IMR-90 (cell line): Measurements from ENCODE around the gene WBP2. TPM values are rescaled to one million over a fixed set of nuclear protein-coding genes. Genes with fewer than 3 reads are reported as not detected.

Experiments
- ATAC-seq: fragments of 200-7000 bp; cut with Tn5 transposase; 2 replicates; pipeline ENCODE4 v1.9.1; 2020; ENCODE audit warnings: low read depth, mild to moderate bottlenecking, moderate library complexity
- BruUV-seq: library from RNA; stranded (reverse); fragments of 400-500 nt; replicated peaks from 2 replicates; lab custom pipeline; 2021; lab: Mats Ljungman, UMichigan
- CTCF ChIA-PET: fragments of 300-600 bp; formaldehyde crosslinking; extraction: SDS; loops from one replicate; lab custom pipeline; 2021; ENCODE audit warnings: antibody characterized with exemption; lab: Yijun Ruan, JAX
- POLR2A ChIA-PET: fragments of 300-600 bp; sonication (Branson Sonifier 250); formaldehyde crosslinking; loops from one replicate; lab custom pipeline; 2022; ENCODE audit warnings: antibody characterized with exemption; ENCODE audit not compliant: unreplicated experiment; lab: Charles Lee
- DNase-seq: peaks from one replicate; pipeline ENCODE4 v3.0.0; 2013
- H2AFZ ChIP-seq: replicated peaks from 2 replicates; pipeline ENCODE3; 2013; ENCODE audit warnings: low read length, mild to moderate bottlenecking; ENCODE audit not compliant: poor library complexity
- H2AK5ac ChIP-seq: 2 replicates; pipeline ENCODE4 v1.6.1; 2013; ENCODE audit warnings: low read depth, low read length, inconsistent platforms
- H2AK9ac ChIP-seq: replicated peaks from 2 replicates; pipeline ENCODE3; 2013; ENCODE audit warnings: mild to moderate bottlenecking, low read depth, low read length, moderate library complexity; ENCODE audit not compliant: poor library complexity
- H2BK120ac ChIP-seq: 2 replicates; pipeline ENCODE4 v1.6.1; 2013; ENCODE audit warnings: low read depth, low read length, inconsistent platforms
- H2BK15ac ChIP-seq: 3 replicates; pipeline ENCODE4 v1.6.1; 2013; ENCODE audit warnings: low read depth, low read length, inconsistent platforms
- H2BK20ac ChIP-seq: 2 replicates; pipeline ENCODE4 v1.6.1; 2013; ENCODE audit warnings: low read depth, mild to moderate bottlenecking, inconsistent platforms, low read length, moderate library complexity
- H2BK5ac ChIP-seq: 2 replicates; pipeline ENCODE4 v1.6.1; 2013; ENCODE audit warnings: mild to moderate bottlenecking, low read depth, low read length, inconsistent platforms; ENCODE audit not compliant: poor library complexity, severe bottlenecking
- H3K14ac ChIP-seq: replicated peaks from 2 replicates; pipeline ENCODE4 v1.6.1; 2013; ENCODE audit warnings: low read depth, low read length, inconsistent platforms
- H3K18ac ChIP-seq: 2 replicates; pipeline ENCODE4 v1.6.1; 2013; ENCODE audit warnings: low read depth, low read length, control low read depth
- H3K23ac ChIP-seq: 2 replicates; pipeline ENCODE4 v1.6.1; 2013; ENCODE audit warnings: low read depth, low read length, inconsistent platforms
- H3K27ac ChIP-seq: 2 replicates; pipeline ENCODE4 v1.5.1; 2013; ENCODE audit warnings: mild to moderate bottlenecking, control low read depth, low read length; ENCODE audit not compliant: insufficient read depth
- H3K27me3 ChIP-seq: 2 replicates; pipeline ENCODE4 v1.6.1; 2013; ENCODE audit warnings: low read length; ENCODE audit not compliant: control insufficient read depth, insufficient read depth
- H3K36me3 ChIP-seq: 2 replicates; pipeline ENCODE4 v1.6.1; 2013; ENCODE audit warnings: low read length, mixed read lengths; ENCODE audit not compliant: control insufficient read depth, insufficient read depth
- H3K4ac ChIP-seq: 2 replicates; pipeline ENCODE4 v1.6.1; 2013; ENCODE audit warnings: low read depth, low read length, inconsistent platforms
- H3K4me1 ChIP-seq: 2 replicates; pipeline ENCODE4 v1.6.1; 2013; ENCODE audit warnings: low read length, mixed read lengths; ENCODE audit not compliant: control insufficient read depth, insufficient read depth
- H3K4me2 ChIP-seq: 2 replicates; pipeline ENCODE4 v1.6.1; 2013; ENCODE audit warnings: low read depth, mild to moderate bottlenecking, control low read depth, low read length, moderate library complexity
- H3K4me3 ChIP-seq: 2 replicates; pipeline ENCODE4 v1.5.1; 2013; ENCODE audit warnings: low read depth, mild to moderate bottlenecking, control low read depth, low read length, moderate library complexity; ENCODE audit not compliant: insufficient read depth
- H3K56ac ChIP-seq: 2 replicates; pipeline ENCODE4 v1.6.1; 2013; ENCODE audit warnings: low read length, inconsistent platforms; ENCODE audit not compliant: insufficient read depth; ENCODE audit errors: extremely low read depth
- H3K79me1 ChIP-seq, 2 experiments: 2 replicates each; pipeline ENCODE4 v1.6.1; 2013; ENCODE audit warnings: low read length in 2 of 2, inconsistent platforms in 1 of 2, low read depth in 1 of 2
- H3K9ac ChIP-seq: 2 replicates; pipeline ENCODE4 v1.6.1; 2013; ENCODE audit warnings: low read depth, low read length, control low read depth
- H3K9me1 ChIP-seq: 2 replicates; pipeline ENCODE4 v1.6.1; 2013; ENCODE audit warnings: low read length, inconsistent platforms; ENCODE audit not compliant: insufficient read depth
- H3K9me3 ChIP-seq: 2 replicates; pipeline ENCODE4 v1.6.1; 2013; ENCODE audit warnings: low read length; ENCODE audit not compliant: control insufficient read depth, insufficient read depth
- H4K20me1 ChIP-seq: 2 replicates; pipeline ENCODE4 v1.6.1; 2013; ENCODE audit warnings: low read length, inconsistent platforms; ENCODE audit not compliant: insufficient read depth
- H4K5ac ChIP-seq: 2 replicates; pipeline ENCODE4 v1.6.1; 2013; ENCODE audit warnings: mild to moderate bottlenecking, low read depth, low read length, control low read depth
- H4K8ac ChIP-seq, 2 experiments: 2 replicates each; pipeline ENCODE4 v1.6.1; 2013; ENCODE audit warnings: low read depth in 2 of 2, low read length in 2 of 2, control low read depth in 1 of 2, inconsistent platforms in 1 of 2
- H4K91ac ChIP-seq: 2 replicates; pipeline ENCODE4 v1.6.1; 2013; ENCODE audit warnings: low read depth, low read length, inconsistent platforms; ENCODE audit not compliant: insufficient read depth
- BHLHE40 ChIP-seq: fragments of 150-350 bp; IDR thresholded peaks from 2 replicates; pipeline ENCODE4 v1.6.1; 2016; ENCODE audit warnings: mild to moderate bottlenecking, low read depth, low read length
- CEBPB ChIP-seq: IDR thresholded peaks from 2 replicates; pipeline ENCODE4 v1.6.1; 2012; ENCODE audit warnings: low read depth, low read length, improper control_type of control experiment
- CHD1 ChIP-seq: IDR thresholded peaks from 2 replicates; pipeline ENCODE4 v1.6.1; 2012; ENCODE audit warnings: low read depth, low read length, improper control_type of control experiment
- CTCF ChIP-seq: conservative IDR thresholded peaks from 2 replicates; pipeline ENCODE4 v1.5.1; 2012; ENCODE audit warnings: mild to moderate bottlenecking, low read depth, low read length, improper control_type of control experiment
- ELK1 ChIP-seq: fragments of 150-350 bp; IDR thresholded peaks from 2 replicates; pipeline ENCODE4 v1.6.1; 2016; ENCODE audit warnings: low read depth, mild to moderate bottlenecking, low read length, moderate library complexity, borderline replicate concordance
- FOS ChIP-seq: fragments of 150-350 bp; IDR thresholded peaks from 2 replicates; pipeline ENCODE4 v1.6.1; 2016; ENCODE audit warnings: low read depth, low read length
- MAFK ChIP-seq: IDR thresholded peaks from 2 replicates; pipeline ENCODE4 v1.6.1; 2012; ENCODE audit warnings: low read depth, low read length, improper control_type of control experiment
- MAZ ChIP-seq: IDR thresholded peaks from 2 replicates; pipeline ENCODE4 v1.6.1; 2012; ENCODE audit warnings: low read depth, mild to moderate bottlenecking, low read length, improper control_type of control experiment, moderate library complexity, borderline replicate concordance
- MXI1 ChIP-seq: IDR thresholded peaks from 2 replicates; pipeline ENCODE4 v1.6.1; 2012; ENCODE audit warnings: low read depth, mild to moderate bottlenecking, low read length, moderate library complexity, borderline replicate concordance
- NFE2L2 ChIP-seq: fragments of 150-350 bp; IDR thresholded peaks from 2 replicates; pipeline ENCODE4 v1.6.1; 2016; ENCODE audit warnings: low read depth, mild to moderate bottlenecking, low read length
- POLR2A ChIP-seq: IDR thresholded peaks from 2 replicates; pipeline ENCODE4 v1.6.1; 2012; ENCODE audit warnings: mild to moderate bottlenecking, low read depth, low read length
- RAD21 ChIP-seq: IDR thresholded peaks from 2 replicates; pipeline ENCODE4 v1.6.1; 2012; ENCODE audit warnings: low read length, improper control_type of control experiment
- RCOR1 ChIP-seq: IDR thresholded peaks from 2 replicates; pipeline ENCODE4 v1.6.1; 2012; ENCODE audit warnings: mild to moderate bottlenecking, low read length, improper control_type of control experiment; ENCODE audit not compliant: insufficient replicate concordance
- RFX5 ChIP-seq: IDR thresholded peaks from 2 replicates; pipeline ENCODE4 v1.8.0; 2012; ENCODE audit warnings: low read depth, mild to moderate bottlenecking, low read length, moderate library complexity
- SMC3 ChIP-seq: fragments of 150-350 bp; IDR thresholded peaks from 2 replicates; pipeline ENCODE4 v1.6.1; 2016; ENCODE audit warnings: low read depth, mild to moderate bottlenecking, antibody characterized with exemption, low read length, moderate library complexity
- USF2 ChIP-seq: fragments of 150-350 bp; IDR thresholded peaks from 2 replicates; pipeline ENCODE4 v1.6.1; 2017; ENCODE audit warnings: mild to moderate bottlenecking, antibody characterized with exemption, low read length, low read depth
- WGBS, 2 experiments: methylation state at CpG; one replicate each; pipeline versions ENCODE4 v1.1.5 to v1.1.7; 2013; ENCODE audit warnings: missing lambda C conversion rate in 2 of 2; ENCODE audit not compliant: insufficient read length in 1 of 2; ENCODE audit errors: extremely low coverage in 2 of 2; 5-methylcytosine and 5-hydroxymethylcytosine counted together
- dilution Hi-C: fragments of 300-500 bp; cut with HindIII; formaldehyde crosslinking; loops from one replicate; pipeline ENCODE4 v1.14.3; 2018; ENCODE audit warnings: low sequenced_read_pairs; ENCODE audit not compliant: unreplicated experiment
- in situ Hi-C: fragments of 300-500 bp; cut with MboI; formaldehyde crosslinking; loops from 3 replicates; pipeline ENCODE4 v1.14.3; 2019; ENCODE audit warnings: low sequenced_read_pairs, inconsistent platforms, mixed read lengths
- intact Hi-C: fragments of 100-400 bp; cut with micrococcal nuclease; formaldehyde crosslinking; loops from 2 replicates; pipeline ENCODE4 v1.10.0; 2022
- polyA plus RNA-seq, 3 experiments: library from polyadenylated mRNA; depleted of rRNA; stranded (reverse); fragments of >200 nt; gene quantifications; 2 replicates each; pipeline ENCODE4 v1.2.3, GENCODE V29; 2012; ENCODE audit warnings: low replicate concordance in 1 of 3
- total RNA-seq: library from RNA; depleted of rRNA; stranded (reverse); fragments of >200 nt; gene quantifications from 2 replicates; pipeline ENCODE4 v1.2.3, GENCODE V29; 2012

Gene WBP2
- total and polyA plus RNA-seq, 2 of the 4 experiments (the other 2 are of a cell fraction), result 9.0 to 35.5 TPM

- Histone ChIP-seq H4K20me1 (peaks cover 10% of the 10 kb centered on the region; the same call in 1 of the 2 replicates), H3K27ac (no peak overlapping the region), H2AFZ (no peak overlapping the region), H3K23ac (no peak overlapping the region), H4K91ac (no peak overlapping the region), H2AK5ac (no peak overlapping the region), H3K27me3 (peaks cover 3% of the 10 kb centered on the region), H3K36me3 (peaks cover 2% of the 10 kb centered on the region; the same call in 1 of the 2 replicates), H3K9me3 (no peaks in the 10 kb centered on the region), H3K14ac (no peak overlapping the region), H3K79me1 (peaks cover 0 to 16% of the 10 kb centered on the region in 2 experiments; a peak in 3 of 4 replicates), H4K5ac (no peak overlapping the region), H2BK15ac (no peak overlapping the region), H3K4ac (no peak overlapping the region), H2AK9ac (no peak overlapping the region), H3K9ac (no peak overlapping the region), H3K56ac (no peak overlapping the region), H3K18ac (no peak overlapping the region), H4K8ac (no peak overlapping the region), H2BK120ac (no peak overlapping the region), H3K4me2 (no peak overlapping the region), H3K9me1 (0 out of 2 replicates have a peak, but pooled peaks cover 3% of the 10 kb centered on the region), H2BK5ac (no peak overlapping the region), H3K4me3 (no peak overlapping the region), H3K4me1 (peaks cover 18% of the 10 kb centered on the region), H2BK20ac (no peak overlapping the region)
- BruUV-seq, result no TSS peak
- in situ Hi-C loops (no loop called here), dilution Hi-C loops (no loop called here), intact Hi-C loops (no loop called here)
- ChIA-PET CTCF (interaction anchor here (0.6 kb wide), 1 partner anchor 820 kb away, joined by 3 read pairs; no protein-coding TSS in a partner anchor), POLR2A (no interaction called here)
- DNase-seq (no peak), ATAC-seq (no peak)
- no CpG with 5 or more reads among the region's 7 CpGs for WGBS, 2 experiments
- TF ChIP-seq MAFK (no peak), USF2 (no peak), POLR2A (no peak), RAD21 (no peak), NFE2L2 (no peak), RFX5 (no peak), SMC3 (no peak), ELK1 (no peak), MXI1 (no peak), CHD1 (no peak), CTCF (no peak), BHLHE40 (no peak), CEBPB (no peak), MAZ (no peak), FOS (no peak), RCOR1 (no peak)
Measured at GRCh38 chr17:75880266-75880665, 25.1 kb upstream of the WBP2 start.
